GM21737 (cell line): ENCODE data around the gene PRRG3.
"Not testable (repeated sequence)": the region's sequence is repeated elsewhere in the genome, so short reads cannot be mapped to it uniquely, and the experiment has no call there.

Source experiments
- ATAC-seq: cut with Tn5 transposase; IDR thresholded peaks from one replicate; pipeline ENCODE4 v1.9.1; 2021; ENCODE audit warnings: mild to moderate bottlenecking, moderate library complexity; ENCODE audit not compliant: unreplicated experiment

Gene PRRG3

GRCh38 chrX:151694661-151695582, at the start of gene PRRG3:
Gene PRRG3 (plus strand): TSS chrX:151695458. CDS start chrX:151698815, 3,357 bp downstream.
- ATAC-seq: no peak

- ATAC-seq: no peak
Measured at GRCh38 chrX:151675121-151675746, 20.0 kb upstream of the PRRG3 start.

- ATAC-seq: no peak
Measured at GRCh38 chrX:151676196-151676595, 19.1 kb upstream of the PRRG3 start.

GRCh38 chrX:151679798-151680402, 15.4 kb upstream of the PRRG3 start:
- ATAC-seq: no peak

GRCh38 chrX:151680805-151681204, 14.5 kb upstream of the PRRG3 start:
- no peak for ATAC-seq

- no peak for ATAC-seq
Measured at GRCh38 chrX:151687635-151688034, 7.6 kb upstream of the PRRG3 start.

- no peak for ATAC-seq
Measured at GRCh38 chrX:151688695-151689094, 6.6 kb upstream of the PRRG3 start.

GRCh38 chrX:151692825-151693224, 2.4 kb upstream of the PRRG3 start:
- no peak for ATAC-seq

GRCh38 chrX:151694121-151694520, 1.1 kb upstream of the PRRG3 start:
- no peak for ATAC-seq

- ATAC-seq: no peak
Measured at GRCh38 chrX:151695583-151696340, 504 bp downstream of the PRRG3 start.

- ATAC-seq: not testable (repeated sequence)
Measured at GRCh38 chrX:151697082-151697481, 1.8 kb downstream of the PRRG3 start.

GRCh38 chrX:151697522-151697921, 2.3 kb downstream of the PRRG3 start:
- no peak for ATAC-seq

- ATAC-seq: no peak
Measured at GRCh38 chrX:151698485-151698884, 3.2 kb downstream of the PRRG3 start.

GRCh38 chrX:151699746-151700145, 4.5 kb downstream of the PRRG3 start:
- ATAC-seq: no peak

- no peak for ATAC-seq
Measured at GRCh38 chrX:151700581-151700980, 5.3 kb downstream of the PRRG3 start.

- no peak for ATAC-seq
Measured at GRCh38 chrX:151701071-151701470, 5.8 kb downstream of the PRRG3 start.

- ATAC-seq: no peak
Measured at GRCh38 chrX:151701531-151701930, 6.3 kb downstream of the PRRG3 start.

- no peak for ATAC-seq
Measured at GRCh38 chrX:151702026-151702714, 6.9 kb downstream of the PRRG3 start.

GRCh38 chrX:151702741-151703340, 7.6 kb downstream of the PRRG3 start:
- no peak for ATAC-seq

GRCh38 chrX:151703487-151703886, 8.2 kb downstream of the PRRG3 start:
- ATAC-seq: no peak
